GM19452 (cell line): ENCODE results near the gene GMIP.
"Not testable (repeated sequence)": the region's sequence is repeated elsewhere in the genome, so short reads cannot be mapped to it uniquely, and the experiment has no call there.

ENCODE experiments used
- ATAC-seq: cut with Tn5 transposase; IDR thresholded peaks from one replicate; pipeline ENCODE4 v1.9.1; 2021; ENCODE audit not compliant: unreplicated experiment

The GMIP gene

GRCh38 chr19:19613506-19613905 lies 30.0 kb downstream of the GMIP start:
- no peak for ATAC-seq

DNA sequence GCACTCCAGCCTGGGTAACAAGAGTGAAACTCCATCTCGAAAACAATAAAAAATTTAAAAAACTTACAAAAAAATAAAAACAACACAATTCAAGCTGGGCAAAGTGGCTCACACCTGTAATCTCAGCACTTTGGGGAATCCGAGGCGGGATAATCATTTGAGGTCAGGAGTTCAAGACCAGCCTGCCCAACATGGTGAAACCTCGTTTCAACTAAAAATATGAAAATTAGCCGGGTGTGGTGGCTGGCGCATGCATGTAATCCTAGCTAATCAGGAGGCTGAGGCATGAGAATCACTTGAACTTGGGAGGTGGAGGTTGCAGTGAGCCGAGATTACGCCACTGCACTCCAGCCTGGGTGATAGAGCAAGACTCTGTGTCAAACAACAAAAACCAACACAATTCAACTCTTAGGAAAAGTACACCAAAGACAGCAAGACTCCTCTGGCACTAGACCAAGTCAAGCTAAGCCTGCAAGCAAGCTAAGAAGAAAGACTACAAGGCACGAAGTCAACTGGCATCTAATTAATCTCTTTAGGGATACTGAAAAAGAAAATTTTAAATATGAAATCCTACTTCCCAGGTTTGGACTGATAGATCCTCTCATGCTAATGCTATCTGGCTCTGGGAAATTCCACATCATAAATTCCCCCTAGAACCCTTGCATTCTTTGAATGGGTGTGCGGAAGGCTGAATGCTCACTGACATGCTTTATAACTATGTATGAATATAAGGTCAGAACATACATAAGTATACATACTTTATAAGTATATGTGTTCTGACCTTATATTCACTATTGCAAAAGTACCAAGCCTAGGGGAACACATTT lies 32.9 kb downstream of the GMIP start:
- no peak for ATAC-seq

DNA sequence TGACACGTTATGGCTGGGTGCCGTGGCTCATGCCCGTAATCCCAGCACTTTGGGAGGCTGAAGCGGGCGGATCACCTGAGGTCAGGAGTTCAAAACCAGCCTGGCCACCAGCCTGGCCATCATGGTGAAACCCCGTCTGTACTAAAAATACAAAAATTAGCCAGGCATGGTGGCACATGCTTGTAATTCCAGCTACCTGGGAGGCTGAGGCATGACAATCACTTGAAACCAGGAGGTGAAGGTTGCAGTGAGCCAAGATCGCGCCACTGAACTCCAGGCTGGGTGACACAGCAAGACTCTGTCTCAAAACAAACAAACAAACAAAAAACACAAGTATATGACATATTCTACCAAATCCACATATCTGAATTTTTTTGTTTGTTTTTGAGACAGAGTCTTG lies 36.8 kb downstream of the GMIP start:
- ATAC-seq, result not testable (repeated sequence)

GRCh38 chr19:19606021-19606420 lies 37.4 kb downstream of the GMIP start:
- ATAC-seq, result no peak

GRCh38 chr19:19602713-19603324 lies 40.6 kb downstream of the GMIP start:
- ATAC-seq, result no peak

- no peak for ATAC-seq
These were observed 41.2 kb downstream of the GMIP start for GRCh38 chr19:19602136-19602712.

DNA sequence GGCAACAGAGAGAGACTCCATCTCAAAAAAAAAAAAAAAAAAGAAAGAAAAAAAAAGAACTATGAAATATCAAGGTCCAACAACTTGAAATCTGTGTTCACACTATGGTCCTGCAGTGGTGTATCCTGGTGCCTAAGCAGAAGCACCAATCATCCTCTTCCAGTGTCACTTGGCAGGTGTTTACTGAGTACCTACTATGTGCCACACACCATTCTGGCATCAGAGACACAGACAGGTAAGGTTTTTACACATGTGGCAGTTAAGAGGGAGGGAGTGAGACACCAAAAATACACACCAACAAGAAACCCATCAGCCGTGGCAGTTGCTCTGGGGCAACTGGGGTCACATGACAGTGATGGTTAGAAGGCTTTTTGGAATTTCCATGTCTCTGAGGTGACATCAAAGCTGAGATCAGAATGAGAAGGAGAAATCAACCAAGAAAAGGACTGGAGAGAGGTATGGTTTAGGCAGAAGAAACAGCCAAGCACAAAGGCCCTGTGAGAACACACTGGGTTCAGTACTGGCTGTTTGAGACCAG lies 42.6 kb downstream of the GMIP start:
- ATAC-seq, result no peak

DNA sequence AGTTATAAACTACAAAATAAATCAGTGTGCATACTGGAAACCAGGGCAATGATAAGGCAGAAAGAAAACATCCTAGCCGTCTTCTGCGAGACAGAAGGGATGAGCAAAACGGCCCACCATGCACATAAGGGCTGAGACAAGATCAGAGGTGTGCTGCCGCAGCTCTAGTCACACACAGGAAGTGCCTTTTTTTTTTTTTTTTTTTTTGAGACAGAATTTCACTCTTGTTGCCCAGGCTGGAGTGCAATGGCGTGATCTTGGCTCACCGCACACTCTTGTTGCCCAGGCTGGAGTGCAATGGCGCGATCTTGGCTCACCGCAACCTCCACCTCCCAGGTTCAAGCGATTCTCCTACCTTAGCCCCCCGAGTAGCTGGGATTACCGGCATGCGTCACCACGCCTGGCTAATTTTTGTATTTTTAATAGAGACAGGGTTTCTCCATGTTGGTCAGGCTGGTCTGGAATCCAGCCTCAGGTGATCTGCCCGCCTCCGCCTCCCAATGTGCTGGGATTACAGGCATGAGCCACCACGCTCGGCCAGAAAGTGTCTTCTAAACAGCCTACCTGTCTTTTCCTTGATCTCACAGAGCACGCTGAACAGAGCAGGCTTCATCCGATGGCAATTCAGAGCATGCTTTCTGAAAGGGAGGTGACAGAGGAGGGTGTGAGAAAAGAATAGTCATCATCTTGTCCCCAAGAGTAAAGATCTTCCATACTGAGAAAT lies 44.6 kb downstream of the GMIP start:
- peak; percentile 33 for ATAC-seq

- peak; percentile 74 for ATAC-seq
These were observed 45.6 kb downstream of the GMIP start for GRCh38 chr19:19597809-19598306.

DNA sequence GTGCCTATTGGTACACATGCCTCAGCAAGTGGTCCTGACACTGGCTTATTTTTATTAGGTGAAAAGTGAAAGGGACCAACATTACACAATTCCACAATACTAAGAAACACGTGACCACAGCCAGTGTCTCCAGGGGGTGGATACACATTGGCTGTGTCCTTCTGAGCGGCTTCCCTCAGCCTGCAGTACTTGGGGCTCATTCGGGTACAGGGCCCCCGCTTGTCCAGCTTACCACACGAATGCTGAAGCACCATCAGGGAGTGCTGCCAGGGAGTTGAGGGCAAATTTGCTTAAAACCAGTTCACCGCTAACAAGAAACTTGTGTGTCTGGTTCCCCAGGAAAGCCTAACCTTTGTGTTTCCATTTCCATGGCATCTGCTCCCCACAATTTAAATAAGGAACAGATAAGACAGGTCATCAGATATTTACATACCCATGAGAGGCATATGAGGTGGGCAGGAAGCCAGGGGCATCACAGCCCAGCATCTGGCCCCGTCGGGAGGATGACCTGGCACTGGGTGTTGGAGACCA lies 48.2 kb downstream of the GMIP start:
- no peak for ATAC-seq

- no peak for ATAC-seq
These were observed 49.1 kb downstream of the GMIP start for GRCh38 chr19:19594381-19594780.

GRCh38 chr19:19592690-19593089 lies 50.8 kb downstream of the GMIP start:
- ATAC-seq, result no peak

- ATAC-seq, result peak; percentile 63
These were observed 52.2 kb downstream of the GMIP start for GRCh38 chr19:19591133-19591825.

GRCh38 chr19:19588546-19588945 lies 54.9 kb downstream of the GMIP start:
- ATAC-seq, result no peak

GRCh38 chr19:19587771-19588170 lies 55.7 kb downstream of the GMIP start:
- no peak for ATAC-seq

- no peak for ATAC-seq
These were observed 59.1 kb downstream of the GMIP start for GRCh38 chr19:19584356-19584755.

DNA sequence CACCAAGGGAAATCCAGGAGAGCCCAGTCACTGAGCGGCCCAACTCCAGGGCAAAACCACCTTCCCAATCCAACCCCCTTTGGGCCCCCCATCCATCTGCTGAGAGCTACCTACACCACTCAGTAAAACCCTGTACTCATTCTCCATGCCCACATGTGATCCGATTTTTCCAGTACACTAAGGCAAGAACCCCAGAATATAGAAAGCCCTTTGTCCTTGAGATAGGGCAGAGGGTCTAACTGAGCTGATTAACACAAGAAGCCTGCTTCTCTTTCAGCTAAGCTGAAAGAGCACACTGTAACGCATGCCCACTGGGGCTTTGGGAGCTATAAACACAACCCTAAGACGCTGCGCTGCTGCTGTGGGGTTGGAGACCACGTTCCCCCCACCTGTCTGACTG lies 61.0 kb downstream of the GMIP start:
- no peak for ATAC-seq

- ATAC-seq, result no peak
These were observed 62.1 kb downstream of the GMIP start for GRCh38 chr19:19581391-19581790.

DNA sequence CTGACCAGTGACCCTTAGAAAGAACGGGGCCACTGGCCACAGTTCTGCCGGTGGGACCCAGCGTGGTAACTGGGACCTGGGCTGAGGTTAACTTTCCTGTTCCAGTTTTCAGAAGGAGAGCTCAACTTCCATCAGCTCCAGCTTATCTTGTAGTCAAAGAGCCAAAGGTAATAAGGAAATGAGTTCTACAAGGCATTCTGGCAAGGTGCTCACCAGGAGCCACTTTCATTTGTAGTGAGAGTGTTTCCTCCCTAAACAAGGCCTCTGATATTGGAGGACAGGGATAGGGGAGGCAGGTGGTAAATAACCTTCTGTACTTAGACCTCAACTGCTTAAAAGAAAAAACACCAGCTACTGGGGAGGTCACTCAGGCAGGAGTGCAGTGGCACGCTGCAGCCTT lies 63.0 kb downstream of the GMIP start:
- no peak for ATAC-seq
